ENCODE data around the gene TBX21. TPM values are rescaled to one million over a fixed set of nuclear protein-coding genes. Genes with fewer than 3 reads are reported as not detected.

The TBX21 gene
- total and polyA plus RNA-seq, 8 donors = 0.25 to 2.8 (median 0.46) TPM; not detected in 1

- H3K27ac ChIP-seq = peak overlapping the region in 1 of 2 donors; percentile 33
- H3K4me3 ChIP-seq = peak overlapping the region; percentile 9 to 39
- peaks cover 7 to 13% of the 10 kb centered on the region in 2 donors for H3K4me1 ChIP-seq
- DNase-seq = peak in 1 of 4 donors; percentile 24
- intact Hi-C loops (cut with DNase I) = no loop called here
- no peaks in the 10 kb centered on the region for H3K9me3 ChIP-seq
- no peaks in the 10 kb centered on the region for H3K36me3 ChIP-seq
- TF ChIP-seq CTCF (IDR thresholded peaks at IDR 0.05) = no peak
- peak; percentile 16 for ATAC-seq
- peaks cover 39 to 72% of the 10 kb centered on the region in 2 donors for H3K27me3 ChIP-seq
These were observed 806 bp downstream of the TBX21 start for GRCh38 chr17:47733674-47734410.

- DNase-seq (peak in 1 of 4 donors; percentile 8), ATAC-seq (no peak)
- TF ChIP-seq CTCF (IDR thresholded peaks at IDR 0.05) = no peak
- Histone ChIP-seq H3K4me1 (peaks cover 7 to 13% of the 10 kb centered on the region in 2 donors), H3K27me3 (peaks cover 39 to 75% of the 10 kb centered on the region in 2 donors), H3K9me3 (no peaks in the 10 kb centered on the region), H3K36me3 (no peaks in the 10 kb centered on the region), H3K27ac (no peak overlapping the region), H3K4me3 (peak overlapping the region in 1 of 2 donors; percentile 18)
- intact Hi-C loops (cut with DNase I) = no loop called here
These were observed 2.1 kb downstream of the TBX21 start for GRCh38 chr17:47735139-47735464.

- H3K9me3 ChIP-seq = no peaks in the 10 kb centered on the region
- H3K27me3 ChIP-seq = peaks cover 36 to 70% of the 10 kb centered on the region in 2 donors
- TF ChIP-seq CTCF (IDR thresholded peaks at IDR 0.05) = no peak
These were observed 2.5 kb downstream of the TBX21 start for GRCh38 chr17:47735536-47736011.

DNA sequence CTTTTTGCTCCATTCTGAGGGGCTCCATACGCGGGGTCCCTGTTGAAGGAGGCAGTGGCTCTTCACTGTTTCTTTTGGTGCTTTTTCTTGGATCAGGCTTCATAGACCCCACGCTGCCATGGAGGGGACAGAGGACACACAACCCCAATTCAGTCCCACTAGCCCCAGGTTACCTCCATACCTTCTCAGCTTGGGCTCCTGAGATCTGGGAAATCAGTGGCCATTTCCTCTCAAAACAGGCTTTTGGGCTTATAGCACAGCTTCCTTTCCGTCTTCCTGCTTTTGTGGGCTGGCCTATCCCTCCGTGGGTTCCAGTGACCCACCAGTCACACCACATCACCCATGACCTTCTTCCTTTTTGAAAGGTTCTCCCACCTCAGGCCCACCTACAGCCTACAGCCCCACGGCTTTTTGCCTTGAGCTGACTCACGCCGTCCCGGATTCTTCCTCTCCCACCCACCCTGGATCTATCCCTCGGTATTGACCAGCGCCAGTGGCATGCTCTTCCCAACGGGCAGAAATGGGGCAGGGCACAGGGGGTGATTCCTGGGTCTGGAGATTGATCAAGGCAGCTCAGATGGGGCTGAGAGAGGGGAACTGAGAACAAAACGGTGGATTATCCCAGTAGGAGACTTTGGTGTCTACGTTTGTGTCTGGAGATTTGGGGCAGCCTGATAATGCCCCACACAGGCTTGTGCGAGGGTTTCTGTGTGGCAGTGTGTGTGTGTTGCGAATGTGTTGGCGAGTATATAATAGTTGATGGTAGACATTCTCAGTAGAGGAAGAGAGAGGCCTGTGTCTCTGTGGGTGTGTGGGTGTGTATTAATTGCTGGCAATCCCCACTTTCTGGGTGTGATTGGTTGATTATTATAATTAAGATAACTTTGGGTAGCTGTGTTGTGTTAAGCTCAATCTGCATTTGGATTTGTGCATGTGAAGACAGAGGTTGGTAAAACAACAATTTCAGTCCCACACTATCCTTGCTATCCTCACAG lies 3.8 kb downstream of the TBX21 start:
- no peak overlapping the region for H3K27ac ChIP-seq
- H3K9me3 ChIP-seq = no peaks in the 10 kb centered on the region
- ATAC-seq (no peak), DNase-seq (peak in 1 of 4 donors; percentile 14)
- no peak overlapping the region for H3K4me3 ChIP-seq
- intact Hi-C loops (cut with DNase I) = no loop called here
- no peak for TF ChIP-seq CTCF (IDR thresholded peaks at IDR 0.05)
- H3K4me1 ChIP-seq = peaks cover 7 to 13% of the 10 kb centered on the region in 2 donors
- no peaks in the 10 kb centered on the region for H3K36me3 ChIP-seq
- peaks cover 26 to 62% of the 10 kb centered on the region in 2 donors for H3K27me3 ChIP-seq

More at GRCh38 chr17:47735536-47736011, 2.5 kb downstream of the TBX21 start:
- intact Hi-C loops (cut with DNase I) = no loop called here
- ATAC-seq (no peak), DNase-seq (peak in 1 of 4 donors; percentile 8)
- Histone ChIP-seq H3K4me3 (peak overlapping the region in 1 of 2 donors; percentile 18), H3K27ac (no peak overlapping the region), H3K36me3 (no peaks in the 10 kb centered on the region), H3K4me1 (peaks cover 7 to 13% of the 10 kb centered on the region in 2 donors)

All from left lung (tissue), 10 donors.